SIG-M5 (cell line): Measurements from ENCODE around the gene COASY.
"Not testable (repeated sequence)": the region's sequence is repeated elsewhere in the genome, so short reads cannot be mapped to it uniquely, and the experiment has no call there.

ENCODE experiments used
- DNase-seq: peaks from one replicate; lab custom pipeline; 2025; lab: John Stamatoyannopoulos, UW

COASY gene

DNA sequence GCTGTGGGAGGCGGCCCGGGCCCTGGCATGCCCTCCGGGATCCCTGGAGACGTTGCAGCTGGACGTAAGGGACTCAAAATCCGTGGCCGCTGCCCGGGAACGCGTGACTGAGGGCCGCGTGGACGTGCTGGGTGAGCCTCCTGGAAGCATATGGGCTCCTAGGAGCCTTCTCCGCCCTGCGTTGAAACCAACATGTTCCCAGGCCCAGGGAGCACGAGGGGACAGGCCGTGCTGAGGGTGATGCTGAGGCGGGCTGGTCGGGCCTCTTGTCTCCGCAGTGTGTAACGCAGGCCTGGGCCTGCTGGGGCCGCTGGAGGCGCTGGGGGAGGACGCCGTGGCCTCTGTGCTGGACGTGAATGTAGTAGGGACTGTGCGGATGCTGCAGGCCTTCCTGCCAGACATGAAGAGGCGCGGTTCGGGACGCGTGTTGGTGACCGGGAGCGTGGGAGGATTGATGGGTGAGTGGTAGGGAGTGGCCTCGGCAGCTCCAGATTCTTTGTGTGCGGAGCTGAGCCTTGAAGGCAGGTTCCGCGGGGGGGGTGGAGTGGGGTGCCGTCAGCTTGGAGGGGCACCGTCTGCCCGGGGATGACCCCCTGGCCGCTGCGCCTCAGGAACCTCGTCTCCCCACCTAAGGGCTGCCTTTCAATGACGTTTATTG lies 8.7 kb upstream of the COASY start:
- no peak for DNase-seq

DNA sequence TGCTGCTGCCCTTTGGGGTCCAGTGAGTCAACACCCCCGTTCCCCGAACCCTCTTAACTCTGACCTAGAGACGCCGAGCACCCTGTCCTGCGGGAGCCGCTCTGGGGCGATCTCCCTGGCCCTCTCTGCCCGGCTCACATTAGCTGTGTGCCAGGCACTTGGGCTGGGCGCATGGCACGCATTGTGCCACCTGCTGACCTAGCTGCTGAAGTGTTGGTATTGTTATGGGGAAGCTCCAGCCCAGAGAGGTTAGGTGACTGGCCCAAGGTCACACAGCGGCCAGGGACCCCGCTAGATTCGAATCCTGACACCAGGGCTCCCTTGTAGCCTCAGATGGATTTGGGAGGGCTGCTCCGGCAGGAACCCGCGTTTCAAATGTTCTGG lies 8.1 kb upstream of the COASY start:
- DNase-seq, result no peak

DNA sequence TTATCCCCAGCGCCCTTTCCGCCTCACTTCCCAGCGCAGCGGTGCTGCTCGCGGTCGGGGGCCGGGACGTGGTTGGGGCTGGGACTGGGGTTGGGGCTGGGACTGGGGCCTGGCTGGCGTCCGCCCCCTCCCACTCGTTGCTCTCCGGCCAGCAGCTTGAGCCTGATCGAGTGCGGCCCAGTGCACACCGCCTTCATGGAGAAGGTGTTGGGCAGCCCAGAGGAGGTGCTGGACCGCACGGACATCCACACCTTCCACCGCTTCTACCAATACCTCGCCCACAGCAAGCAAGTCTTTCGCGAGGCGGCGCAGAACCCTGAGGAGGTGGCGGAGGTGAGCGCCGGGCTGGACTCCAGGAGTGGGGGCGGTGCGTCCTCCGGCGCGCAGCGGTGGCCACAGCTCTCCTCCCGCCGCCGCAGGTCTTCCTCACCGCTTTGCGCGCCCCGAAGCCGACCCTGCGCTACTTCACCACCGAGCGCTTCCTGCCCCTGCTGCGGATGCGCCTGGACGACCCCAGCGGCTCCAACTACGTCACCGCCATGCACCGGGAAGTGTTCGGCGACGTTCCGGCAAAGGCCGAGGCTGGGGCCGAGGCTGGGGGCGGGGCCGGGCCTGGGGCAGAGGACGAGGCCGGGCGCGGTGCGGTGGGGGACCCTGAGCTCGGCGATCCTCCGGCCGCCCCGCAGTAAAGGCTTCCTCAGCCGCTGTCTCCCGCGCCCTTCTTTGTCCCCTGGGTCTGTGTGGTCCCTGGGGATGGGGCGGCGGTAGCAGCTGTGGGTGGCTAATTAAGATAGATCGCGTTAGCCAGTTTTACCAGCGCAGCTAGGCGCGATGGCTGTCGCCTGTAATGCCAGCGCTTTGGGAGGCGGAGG lies 7.5 kb upstream of the COASY start:
- no peak for DNase-seq

DNA sequence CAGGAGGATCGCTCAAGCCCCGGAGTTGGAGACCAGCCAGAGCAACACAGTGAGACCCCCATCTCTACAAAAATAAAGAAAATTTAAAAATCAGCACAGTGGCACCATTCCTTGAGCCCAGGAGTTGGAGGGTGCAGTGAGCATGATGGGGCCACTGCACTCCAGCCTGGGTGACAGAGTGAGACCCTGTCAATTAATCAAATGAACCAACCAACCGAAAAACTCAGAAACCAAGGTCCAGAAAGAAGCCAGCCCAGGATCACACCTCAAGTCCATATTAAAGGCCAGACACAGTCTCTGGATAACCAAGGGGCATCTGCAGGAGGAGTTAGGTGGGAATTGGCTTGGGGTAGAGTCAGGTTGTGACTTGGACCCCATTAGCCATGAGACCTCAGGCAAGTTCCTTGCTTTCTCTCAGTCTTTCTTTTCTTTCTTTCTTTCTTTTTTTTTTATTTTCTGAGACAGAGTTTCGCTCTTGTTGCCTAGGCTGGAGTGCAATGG lies 6.8 kb upstream of the COASY start:
- DNase-seq, result no peak

DNA sequence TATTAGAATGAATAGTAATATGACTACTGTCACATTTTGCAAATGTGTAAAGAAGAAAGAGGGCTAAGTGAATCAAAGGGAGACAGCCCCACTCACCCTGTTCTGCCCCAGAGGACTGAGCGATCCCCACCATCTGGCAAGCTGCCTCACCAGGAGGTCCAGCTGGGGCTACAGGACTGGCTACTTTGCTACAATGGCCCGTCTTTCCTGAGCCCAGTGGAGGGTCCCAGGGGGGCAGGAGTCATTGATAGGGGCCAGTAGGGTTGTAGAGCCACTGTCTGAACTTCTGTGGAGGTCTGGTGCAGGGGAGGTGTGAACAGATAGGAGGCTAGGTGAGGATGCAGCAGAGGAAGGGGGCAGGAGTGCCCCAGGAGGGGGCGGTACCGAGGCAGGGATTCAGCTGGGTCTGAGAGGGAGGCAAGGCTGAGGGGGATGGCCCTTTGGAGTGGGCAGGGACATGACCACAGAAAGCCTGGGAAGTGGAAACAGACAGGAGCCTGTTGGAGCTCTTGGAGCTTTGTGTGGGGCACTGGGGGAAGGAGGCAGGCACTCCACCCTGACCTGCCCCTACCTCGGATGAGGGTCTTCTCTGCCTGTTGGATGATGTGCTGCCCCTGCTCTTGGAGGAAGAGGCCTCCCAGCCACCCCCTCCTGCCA lies 5.9 kb upstream of the COASY start:
- not testable (repeated sequence) for DNase-seq

DNA sequence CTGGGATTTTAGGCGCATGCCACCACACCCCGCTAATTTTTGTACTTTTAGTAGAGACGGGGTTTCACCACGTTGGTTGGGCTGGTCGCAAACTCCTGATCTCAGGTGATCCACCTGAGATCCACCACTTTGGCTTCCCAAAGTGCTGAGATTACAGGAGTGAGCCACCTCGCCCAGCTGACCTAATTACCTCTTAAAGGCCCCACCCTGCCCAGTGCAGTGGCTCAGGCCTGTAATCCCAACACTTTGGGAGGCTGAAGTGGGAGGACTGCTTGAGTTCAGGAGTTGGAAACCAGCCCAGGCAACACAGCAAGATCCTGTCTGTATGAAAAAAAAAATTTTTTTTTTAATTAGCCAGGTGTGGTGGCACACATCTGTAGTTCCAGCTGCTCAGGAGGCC lies 2.9 kb upstream of the COASY start:
- DNase-seq, result no peak

DNA sequence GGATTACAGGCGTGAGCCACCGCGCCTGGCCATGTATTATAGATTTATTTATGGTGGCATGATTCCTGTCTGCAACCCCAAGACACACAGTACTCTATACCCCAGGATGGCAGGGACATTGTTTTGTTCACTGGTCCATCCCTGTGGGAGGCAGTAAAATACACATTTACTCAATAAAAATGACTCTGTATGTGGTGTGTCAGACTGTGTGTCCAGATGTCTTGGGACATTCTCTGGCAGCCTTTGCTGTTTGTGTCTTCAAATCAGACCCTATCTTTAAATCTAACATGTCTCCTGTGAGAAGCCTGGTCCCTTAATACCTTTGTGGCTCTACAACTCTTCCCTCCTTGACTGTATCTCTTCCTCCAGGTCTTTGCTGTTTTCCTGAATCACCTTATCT lies 1.7 kb upstream of the COASY start:
- DNase-seq, result no peak

DNA sequence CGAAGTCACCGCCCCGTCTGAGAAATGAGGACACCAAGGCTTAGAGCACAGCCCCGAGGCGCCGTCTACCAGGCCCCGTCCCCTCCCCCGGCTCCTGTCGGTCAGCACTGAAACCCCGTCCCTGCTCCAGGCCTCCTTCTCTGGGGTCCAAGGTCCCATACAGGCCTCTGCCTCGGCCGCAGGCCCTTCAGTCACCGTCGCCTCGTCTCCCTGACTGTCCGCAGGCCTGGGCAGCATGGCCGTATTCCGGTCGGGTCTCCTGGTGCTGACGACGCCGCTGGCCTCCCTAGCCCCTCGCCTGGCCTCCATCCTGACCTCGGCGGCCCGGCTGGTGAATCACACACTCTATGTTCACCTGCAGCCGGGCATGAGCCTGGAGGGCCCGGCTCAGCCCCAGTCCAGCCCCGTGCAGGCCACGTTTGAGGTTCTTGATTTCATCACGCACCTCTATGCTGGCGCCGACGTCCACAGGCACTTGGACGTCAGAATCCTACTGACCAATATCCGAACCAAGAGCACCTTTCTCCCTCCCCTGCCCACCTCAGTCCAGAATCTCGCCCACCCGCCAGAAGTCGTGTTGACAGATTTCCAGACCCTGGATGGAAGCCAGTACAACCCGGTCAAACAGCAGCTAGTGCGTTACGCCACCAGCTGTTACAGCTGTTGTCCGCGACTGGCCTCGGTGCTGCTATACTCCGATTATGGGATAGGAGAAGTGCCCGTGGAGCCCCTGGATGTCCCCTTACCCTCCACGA lies 617 bp downstream of the COASY start:
- no peak for DNase-seq

DNA sequence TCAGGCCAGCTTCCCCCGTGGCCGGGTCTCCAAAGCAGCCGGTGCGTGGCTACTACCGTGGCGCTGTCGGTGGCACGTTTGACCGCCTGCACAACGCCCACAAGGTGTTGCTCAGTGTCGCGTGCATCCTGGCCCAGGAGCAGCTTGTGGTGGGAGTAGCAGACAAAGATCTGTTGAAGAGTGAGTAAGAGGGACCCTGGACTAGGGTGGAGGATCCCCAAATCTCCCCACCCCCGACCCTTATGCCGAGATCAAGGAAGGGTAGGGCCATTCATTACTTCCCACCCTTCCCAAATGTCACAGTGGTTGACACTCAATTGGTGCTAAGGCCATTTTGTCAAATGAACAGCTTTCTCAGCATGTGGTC lies 1.2 kb downstream of the COASY start:
- no peak for DNase-seq

DNA sequence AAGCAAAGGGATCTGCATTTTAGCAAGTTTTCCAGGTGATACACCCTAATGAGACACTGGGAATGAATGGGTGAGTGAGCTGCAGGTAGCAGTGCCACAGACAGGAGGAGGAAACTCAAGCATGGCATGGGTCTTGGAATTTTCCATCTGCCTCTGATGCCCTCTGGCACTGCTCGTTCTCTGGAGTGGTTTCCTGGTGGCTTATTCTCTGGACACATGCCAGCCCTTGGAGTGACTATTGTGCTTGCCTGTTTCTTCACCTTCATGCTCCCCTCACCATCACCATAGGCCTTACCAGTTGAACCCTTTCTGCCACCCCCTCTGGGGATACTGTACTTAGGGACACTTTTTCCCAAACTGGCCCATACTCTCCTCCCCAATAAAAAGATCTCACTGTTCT lies 1.6 kb downstream of the COASY start:
- DNase-seq, result no peak

DNA sequence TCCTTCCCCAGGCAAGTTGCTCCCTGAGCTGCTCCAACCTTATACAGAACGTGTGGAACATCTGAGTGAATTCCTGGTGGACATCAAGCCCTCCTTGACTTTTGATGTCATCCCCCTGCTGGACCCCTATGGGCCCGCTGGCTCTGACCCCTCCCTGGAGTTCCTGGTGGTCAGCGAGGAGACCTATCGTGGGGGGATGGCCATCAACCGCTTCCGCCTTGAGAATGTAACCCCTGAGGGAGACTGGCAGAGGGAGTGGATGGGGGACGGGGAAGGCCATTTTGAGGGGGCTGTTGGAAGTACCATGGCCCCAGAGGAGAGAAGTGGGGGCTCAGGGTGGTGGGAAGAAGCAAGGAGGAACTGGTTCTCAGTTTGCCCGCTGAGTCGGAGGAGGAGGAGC lies 2.0 kb downstream of the COASY start:
- no peak for DNase-seq

DNA sequence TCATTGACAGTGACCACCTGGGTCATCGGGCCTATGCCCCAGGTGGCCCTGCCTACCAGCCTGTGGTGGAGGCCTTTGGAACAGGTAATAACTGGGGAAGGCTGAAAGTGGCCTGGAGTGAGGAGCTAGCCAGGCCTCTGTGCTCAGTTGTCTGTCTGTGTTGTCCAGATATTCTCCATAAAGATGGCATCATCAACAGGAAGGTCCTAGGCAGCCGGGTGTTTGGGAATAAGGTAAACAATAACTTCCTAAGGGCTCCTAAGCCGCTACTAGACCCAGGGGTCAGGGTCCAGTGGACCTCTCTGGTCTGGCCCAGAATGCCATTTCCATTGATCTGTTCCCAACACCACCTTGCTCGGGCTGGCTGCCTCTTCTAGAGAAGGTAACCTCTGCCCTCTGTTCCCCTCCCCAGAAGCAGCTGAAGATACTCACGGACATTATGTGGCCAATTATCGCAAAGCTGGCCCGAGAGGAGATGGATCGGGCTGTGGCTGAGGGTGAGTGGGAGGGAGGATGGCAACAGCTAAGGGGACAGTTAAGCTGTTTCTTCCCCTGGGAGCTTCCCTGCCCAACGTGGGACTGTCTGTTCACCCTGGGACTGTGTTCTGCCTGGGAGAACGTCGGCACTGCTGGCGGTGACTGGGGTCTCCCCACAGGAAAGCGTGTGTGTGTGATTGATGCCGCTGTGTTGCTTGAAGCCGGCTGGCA lies 3.0 kb downstream of the COASY start:
- DNase-seq, result no peak

DNA sequence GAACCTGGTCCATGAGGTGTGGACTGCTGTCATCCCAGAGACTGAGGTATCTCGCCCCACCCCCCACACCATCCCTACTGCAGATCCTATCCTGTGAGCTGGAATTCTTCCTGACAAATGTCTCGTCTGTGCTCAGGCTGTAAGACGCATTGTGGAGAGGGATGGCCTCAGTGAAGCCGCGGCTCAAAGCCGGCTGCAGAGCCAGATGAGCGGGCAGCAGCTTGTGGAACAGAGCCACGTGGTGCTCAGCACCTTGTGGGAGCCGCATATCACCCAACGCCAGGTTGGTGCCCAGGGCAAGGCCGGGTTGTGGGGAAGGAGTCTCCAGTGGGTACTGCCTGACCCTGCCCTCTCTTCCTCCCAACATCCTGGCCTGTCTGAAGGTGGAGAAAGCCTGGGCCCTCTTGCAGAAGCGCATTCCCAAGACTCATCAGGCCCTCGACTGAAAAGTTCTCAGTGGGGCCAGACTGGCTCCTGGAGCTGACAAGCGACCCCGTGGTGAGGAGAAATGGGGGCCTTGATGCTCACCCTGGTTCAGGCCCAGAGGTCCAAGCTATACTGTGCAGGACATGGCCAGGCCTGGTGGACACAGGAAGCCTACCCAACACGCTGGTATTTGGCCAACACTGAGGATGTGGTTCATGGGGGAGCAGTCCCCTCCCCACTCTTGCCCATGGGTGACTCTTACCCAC lies 3.7 kb downstream of the COASY start:
- DNase-seq, result no peak

DNA sequence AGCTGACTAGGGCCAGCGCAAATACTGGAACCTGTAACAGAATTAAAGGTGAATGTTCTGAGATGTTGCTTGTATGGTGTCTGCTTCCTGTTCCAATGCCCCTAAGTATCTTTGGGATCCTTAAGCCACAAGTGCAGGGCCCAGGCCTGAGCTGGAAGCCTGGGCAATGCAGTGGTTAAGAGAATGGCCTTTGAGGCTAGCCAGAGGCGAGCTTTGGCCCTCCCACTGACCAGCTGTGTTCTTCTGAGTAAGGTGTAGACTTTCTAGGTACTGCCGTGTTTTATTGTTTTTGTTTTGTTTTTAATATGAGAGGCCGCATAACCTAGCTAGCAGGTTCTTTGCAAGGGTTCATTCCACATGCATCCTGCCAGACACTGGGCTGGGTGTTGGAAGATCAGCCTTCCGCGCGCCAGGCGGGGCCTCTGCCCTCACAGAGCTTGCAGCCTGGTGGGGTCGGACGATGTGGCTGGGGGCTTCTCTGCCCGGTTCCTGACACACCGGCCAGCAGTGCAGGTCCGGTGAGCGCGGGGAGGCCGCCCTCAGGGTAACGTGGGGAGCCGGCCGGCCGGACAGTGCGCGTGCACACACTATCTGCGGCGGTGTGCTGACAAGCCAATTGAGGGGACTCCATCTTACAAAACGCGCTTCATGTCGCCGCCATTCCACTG lies 4.4 kb downstream of the COASY start:
- no peak for DNase-seq

DNA sequence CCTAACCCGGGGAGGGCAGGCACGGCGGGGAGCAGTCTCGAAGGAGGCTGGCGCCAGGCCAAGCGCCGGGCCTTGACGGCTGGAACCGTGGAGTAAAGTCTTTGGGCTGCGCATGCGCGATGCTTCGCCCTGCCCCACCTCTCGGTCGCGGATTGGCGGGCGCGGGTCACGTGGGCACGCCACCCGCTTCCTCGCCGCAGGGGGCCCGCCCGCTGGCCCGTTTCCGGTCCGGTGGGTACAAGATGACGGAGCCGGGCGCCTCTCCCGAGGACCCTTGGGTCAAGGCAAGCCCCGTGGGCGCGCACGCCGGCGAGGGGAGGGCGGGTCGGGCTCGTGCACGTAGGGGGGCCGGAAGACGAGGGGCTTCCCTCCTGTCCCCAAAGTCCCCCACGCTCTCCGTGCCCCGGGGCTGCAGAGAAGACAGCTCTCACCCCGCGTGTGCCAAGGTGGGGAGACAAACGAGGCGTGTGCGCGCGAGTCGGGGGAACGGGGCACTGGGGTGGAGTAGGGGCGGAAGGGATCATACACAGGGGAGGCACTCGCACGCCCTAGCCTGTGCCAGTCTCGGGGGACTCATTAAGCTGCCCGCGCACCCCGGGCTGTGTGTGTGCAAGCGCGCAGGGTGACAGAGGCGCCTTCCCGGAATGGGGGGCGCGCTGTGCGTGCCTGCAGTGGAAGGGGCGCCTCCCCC lies 5.1 kb downstream of the COASY start, which contains the start of gene MLX:
MLX (plus strand) TSS at position 218 of the 691 bp plus-strand sequence; CDS start at position 243, 25 bp downstream.
- DNase-seq, result no peak

DNA sequence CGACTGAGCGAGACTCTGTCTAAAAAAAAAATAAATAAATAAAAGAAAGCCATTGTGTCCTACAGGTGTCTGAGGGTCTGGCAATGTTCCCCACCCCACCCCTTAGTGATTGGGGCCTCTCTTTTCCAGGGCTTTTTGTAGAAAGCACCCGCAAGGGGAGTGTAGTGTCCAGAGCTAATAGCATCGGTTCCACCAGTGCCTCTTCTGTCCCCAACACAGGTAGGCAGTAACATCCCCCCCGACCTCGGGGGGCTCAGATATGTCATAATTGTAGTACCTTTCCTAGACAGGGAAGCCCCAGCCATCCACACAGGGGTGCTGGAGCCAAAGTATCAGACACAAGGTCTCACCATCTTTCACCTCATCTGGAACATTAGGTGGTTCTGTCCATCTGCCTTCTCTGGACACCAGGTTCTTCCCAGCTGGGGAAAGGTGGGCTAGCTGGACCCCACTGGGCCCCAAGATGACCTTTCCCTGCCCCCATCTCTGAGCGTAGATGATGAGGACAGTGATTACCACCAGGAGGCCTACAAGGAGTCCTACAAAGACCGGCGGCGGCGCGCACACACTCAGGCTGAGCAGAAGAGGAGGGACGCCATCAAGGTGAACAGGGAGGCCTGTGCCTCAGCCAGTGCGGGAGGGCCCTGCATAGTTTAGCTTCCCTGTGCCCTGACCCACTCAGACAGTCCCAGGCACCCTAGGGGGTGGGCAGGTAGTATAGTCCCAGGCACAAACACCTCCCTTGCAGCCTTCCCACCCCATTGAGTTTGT lies 6.6 kb downstream of the COASY start:
- DNase-seq, result no peak

DNA sequence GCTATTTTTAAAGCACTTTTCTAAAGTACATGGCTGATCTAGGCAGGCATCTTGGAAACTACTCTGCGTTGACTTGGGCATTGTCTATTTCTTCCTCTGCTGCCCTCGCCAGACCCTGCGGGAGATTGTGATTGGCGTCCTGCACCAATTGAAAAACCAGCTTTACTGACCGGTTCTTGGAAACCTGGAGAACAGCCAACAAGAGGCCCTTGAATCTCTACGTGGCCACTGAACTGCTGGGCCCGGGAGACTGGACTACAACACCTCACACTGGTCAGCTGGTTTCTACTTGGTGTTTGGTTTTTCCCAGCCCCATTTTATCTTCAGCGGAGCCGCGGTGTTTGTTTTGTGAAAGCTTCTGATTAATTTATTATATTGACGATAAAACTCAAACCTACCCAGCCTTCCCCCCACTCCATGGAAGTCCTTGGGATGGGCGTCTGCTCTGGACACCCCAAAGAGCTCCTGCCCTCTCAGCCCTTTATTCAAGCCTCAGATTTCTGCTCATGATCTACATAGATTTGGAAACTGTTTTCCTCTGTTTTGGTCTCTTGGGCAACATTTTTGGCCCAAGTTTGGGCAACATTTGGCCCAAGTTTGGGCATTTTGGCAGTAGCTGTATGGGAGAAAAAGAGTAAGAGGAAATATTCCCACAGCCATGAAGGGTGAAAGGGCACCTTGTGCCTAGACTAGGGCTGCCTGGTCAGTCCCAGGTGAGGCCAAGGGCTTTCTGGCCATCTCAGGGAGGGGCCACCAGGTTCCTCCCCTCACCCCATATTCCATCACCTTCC lies 9.7 kb downstream of the COASY start:
- no peak for DNase-seq

DNA sequence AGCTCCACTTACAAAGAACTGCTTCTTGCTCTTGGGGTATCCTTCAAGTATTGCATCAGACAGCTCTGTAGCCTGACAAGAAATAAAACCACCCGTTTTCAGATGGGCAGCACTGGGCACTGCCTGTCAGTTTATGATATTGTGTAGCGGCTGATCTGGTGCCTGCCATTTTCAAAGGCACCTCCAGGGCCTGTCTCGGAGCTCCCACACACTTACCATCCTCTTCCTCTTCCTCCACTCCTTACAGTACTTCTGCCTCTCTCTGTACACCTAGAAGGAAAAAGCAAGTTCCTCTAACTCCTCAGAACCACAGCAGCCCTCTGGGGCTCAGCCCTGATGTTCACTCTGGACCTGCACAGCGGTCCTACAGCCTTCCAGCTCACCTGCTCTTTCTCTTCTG lies 11.1 kb downstream of the COASY start:
- DNase-seq, result no peak
